SW 1271 (cell line): ENCODE measurements around the gene SH2B3.

Source experiments
- DNase-seq, 2 experiments: peaks; one replicate each; lab custom pipeline; 2025; lab: John Stamatoyannopoulos, UW

Gene SH2B3

DNA sequence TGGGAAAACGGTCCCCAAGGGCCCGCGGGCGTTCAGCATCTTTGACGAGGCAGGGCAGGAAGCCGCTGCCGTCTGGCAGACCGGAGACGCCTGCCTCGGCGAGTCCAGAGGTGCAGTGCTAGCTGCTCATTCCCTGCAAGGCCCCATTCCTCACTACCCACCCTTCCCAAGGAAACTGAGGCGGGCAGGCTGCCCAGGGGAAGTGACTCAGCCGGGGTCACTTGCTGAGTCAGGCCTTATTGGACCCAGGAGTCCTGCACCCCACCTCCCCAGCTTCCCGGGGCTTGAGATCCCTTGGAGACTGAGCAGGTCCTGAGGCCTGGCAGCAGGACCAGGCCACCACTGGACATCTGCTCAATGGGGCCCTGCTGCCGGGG, 3.7 kb downstream of the SH2B3 start:
- DNase-seq = peak in 1 of 2 experiments; percentile 71

DNA sequence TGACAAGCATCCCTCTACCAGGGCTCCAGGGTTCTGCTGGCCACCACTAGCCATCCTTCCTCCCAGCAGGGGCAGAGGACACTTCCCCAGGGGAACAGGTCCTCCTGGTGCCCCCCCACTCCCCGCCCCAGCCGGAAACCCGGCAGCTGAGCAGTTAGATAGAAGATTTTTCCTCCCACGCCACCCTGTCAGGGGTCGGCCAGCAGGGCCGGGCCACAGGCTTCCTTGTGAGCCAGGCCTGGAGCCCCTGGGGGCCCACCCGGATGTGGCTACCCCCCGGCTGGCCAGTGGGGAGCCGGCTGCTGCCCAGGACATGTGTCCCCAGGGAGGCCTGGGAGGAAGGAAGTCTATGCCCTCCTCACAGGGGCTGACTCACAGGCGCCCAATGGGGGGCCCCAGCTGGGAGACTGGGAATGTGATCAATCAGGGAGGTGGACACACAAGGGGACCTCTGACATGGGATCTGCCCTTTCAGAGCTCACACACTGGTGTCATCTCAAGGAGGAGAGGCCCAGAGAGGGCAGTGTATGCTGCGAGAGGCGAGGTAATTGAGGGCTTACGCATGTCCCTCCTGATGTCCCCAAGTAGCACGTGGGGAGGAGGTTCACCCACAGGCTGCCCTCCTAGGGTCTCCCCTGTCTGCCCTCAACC, 4.2 kb downstream of the SH2B3 start:
- DNase-seq = peak; percentile 74 to 86

DNA sequence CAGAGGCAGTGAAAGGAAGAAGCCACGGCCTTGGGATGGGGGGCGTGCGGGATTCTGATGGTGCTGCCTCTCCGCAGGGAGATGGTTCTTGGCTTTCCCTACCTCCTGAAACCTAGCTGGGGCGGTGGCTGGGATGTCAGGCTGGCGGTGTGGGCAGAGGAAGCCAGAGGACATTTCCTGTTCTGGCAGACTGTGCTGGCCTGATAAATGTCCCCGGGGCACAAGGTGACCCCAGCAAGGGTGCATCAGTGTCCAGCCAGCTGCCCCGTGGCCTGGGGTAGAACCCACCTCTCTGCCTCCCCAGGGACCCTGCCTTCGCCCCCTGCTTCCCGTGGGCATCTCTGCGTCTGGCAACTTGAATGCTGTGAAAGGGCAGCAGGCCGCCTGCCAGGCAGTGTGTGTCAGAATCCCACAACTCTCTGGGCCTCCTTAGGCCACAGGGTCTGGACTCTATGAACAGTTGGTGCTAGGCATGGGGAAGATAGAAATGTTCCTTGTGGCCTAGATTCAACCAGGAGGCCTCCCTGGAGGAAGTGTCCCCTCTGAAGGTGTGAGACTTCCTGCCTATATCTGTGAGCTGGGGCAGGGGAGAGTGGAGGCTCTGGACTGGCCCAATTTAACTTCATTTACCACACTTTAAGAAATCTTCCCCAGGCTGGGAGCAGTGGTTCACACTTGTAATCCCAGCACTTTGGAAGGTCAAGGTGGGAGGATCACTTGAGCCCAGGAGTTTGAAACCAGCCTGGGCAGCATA, 4.9 kb downstream of the SH2B3 start:
- DNase-seq = peak in 1 of 2 experiments; percentile 62

DNA sequence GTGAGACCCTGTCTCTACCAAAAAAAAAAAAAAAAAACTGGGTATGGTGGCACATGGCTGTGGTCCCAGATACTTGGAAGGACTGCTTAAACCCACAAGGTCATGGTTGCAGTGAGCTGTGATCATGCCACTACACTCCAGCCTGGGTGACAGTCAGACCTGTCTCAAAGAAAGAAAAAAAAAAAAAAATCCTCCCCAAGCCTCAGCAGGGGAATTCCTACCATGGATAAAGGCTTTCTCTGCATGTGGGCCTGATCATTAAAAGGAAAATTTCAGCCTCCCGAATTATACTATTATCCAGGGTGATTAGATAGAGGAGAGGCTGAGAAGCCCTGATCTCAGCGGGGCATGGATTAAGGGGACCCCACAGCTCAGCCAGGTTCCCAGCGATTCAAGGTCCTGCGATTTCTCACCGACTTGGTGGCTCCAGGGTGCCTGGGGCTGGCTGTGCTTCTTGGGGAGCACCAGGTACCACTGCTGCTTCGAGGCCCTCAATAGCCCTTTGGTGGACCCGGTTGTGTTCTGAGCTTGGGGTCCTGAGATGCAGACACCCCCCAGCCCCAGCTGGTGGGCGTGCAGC, 5.6 kb downstream of the SH2B3 start:
- DNase-seq = no peak

DNA sequence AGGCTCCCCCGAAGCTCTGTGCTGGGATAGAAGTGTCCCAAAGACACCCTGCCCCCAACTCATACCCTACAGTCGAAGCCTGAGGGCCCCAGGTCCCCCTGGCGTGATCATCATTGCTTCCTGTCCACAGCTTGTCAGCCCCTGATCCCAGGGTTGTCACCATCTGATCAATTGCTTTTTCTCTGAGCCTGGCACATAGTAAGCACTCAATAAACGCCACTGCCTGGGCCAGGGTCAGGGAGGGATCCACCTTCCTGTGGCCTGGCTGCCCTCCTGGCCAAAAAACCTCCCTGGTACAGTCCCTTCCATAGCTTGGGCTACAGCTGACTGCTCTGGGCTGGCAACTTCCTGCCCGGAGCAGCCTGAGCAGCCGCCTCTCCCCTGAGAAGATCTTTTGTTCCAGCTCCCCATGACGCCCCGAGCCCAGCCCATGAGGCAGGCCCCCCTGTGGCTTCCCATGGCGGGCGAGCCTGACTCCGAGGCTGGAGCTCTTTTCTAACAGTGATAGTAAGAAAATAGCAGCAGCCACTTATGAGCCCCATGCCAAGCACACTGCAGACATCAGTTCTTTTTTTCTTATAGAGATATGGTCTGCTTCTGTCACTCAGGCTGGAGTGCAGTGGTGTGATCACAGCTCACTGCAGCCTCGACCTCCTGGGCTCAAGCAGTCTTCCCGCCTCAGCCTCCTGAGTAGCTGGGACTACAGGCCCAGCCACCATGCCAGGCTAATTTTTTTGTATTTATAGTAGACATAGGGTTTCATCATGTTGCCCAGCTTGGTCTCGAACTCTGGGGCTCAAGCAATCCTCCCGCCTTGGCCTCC, 6.5 kb downstream of the SH2B3 start:
- no peak for DNase-seq

DNA sequence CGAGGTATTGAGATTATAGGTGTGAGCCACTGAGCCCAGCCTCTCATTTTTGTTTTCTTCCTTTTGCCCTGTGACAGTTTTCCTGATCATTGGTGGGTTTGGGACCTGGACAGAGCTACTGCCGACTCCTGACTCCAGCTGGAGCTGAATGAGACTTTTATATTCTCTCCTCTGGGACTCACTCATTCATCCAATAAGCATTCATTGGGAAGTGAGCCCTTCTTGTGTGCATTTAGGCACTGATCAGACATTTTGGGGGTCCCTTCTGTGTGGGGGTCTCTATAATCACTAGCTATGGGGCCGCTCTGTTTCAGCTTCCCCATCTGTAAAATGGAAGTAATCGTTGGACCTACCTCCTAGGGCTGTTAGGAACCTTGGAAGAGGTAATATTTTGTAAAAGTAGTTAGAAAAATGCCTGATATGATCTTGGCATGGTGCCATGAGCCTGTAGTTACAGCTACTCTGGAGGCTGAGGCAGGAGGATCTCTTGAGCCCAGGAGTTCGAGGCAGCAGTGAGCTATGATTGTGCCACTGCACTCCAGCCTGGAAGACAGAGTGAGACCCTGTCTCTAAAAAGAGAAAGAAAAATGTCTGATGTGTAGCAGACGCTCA, 7.2 kb downstream of the SH2B3 start:
- DNase-seq = no peak

DNA sequence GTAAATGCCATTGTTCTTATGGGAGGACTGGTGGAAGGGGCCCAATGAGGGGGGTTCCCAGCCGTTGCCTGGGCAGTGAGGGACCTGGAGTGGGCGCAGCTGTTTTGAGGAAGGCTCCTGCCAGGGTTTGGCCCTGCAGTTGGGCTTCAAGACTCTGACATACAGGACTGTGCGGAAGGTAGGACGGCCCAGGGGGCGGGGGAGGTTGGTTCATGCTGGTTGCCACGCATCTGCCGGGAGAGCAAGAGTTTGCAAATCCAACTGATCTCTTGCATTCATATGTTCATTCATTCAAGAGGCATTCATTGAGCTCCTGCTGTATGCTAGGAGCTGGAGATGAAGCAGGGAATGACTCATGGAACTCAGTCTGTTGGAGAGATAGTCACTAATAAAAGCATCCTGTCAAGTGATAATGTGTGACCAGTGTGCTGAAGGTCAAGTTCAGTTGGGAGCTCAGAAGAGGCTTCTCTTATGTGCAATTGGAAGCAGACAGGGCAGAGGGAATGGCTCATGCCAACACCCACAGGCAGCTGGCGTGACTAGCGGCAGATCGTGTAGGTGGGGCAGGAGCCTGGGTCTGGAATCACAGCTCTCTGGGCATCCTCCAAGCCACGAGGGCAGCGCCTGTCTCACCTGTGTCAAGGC, 7.8 kb downstream of the SH2B3 start:
- peak in 1 of 2 experiments; percentile 52 for DNase-seq

DNA sequence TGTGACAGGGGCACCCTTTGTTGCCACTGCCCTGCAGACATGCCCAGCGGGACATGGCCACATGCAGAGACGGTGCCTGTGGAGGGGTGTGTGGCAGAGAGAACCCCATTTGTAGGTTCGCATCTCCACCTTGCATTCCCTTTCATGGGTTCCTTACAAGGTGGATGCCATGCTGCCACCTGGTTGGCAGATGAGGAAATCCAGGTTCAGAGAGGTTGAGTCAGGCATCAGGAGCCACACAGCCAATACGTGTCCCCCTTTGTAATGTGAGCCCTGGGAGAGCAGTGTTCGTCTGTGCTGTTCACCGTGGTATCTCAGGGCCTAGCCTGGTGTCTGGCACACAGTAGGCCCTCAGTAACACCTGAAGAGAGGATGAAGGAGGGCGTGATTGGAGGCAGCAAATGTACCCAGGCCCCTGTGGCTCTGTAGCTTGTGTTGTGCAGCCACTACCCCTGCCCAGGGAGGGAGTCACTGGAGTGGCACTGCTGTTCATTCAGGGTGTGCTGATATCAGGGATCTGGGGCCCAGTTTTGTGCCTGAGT, 9.1 kb downstream of the SH2B3 start:
- no peak for DNase-seq

DNA sequence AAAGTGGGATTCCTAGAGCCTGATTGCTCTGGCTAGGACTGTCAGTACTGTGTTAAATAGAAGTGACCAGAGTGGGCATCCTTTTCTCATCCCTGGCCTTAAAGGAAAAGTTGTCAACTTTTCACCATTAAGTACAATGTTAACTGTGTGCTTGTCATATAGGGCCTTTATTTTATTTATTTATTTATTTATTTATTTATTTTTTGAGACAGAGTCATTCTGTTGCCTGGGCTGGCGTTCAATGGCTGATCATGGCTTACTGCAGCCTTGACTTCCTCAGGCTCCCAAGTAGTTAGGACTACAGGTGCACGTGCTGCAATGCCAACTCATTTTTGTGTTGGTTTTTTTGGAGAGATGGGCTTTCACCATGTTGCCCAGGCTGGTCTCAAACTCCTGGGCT, 11.6 kb downstream of the SH2B3 start:
- DNase-seq = no peak

DNA sequence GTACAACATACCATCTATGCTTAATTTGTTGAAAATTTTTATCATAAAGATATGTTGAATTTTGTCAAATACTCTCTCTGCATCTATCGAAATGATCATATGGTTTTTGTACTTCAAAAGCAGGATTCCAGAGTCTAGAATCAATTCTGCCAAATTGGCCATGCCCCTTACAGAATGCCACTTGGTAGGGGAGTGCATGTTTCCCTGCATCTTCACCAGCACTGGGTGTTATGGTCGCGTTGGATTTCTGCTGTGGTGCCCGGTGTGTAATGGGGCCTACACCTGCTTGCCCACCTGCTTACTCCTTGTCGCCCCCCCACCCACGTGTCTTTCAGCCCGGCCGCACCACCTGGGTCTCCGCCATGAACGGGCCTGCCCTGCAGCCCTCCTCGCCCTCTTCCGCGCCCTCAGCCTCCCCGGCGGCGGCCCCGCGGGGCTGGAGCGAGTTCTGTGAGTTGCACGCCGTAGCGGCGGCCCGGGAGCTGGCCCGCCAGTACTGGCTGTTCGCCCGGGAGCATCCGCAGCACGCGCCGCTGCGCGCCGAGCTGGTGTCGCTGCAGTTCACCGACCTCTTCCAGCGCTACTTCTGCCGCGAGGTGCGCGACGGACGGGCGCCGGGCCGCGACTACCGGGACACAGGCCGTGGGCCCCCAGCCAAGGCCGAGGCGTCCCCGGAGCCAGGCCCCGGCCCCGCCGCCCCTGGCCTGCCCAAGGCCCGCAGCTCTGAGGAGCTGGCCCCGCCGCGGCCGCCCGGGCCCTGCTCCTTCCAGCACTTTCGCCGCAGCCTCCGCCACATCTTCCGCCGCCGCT, 12.3 kb downstream of the SH2B3 start:
- DNase-seq = no peak

DNA sequence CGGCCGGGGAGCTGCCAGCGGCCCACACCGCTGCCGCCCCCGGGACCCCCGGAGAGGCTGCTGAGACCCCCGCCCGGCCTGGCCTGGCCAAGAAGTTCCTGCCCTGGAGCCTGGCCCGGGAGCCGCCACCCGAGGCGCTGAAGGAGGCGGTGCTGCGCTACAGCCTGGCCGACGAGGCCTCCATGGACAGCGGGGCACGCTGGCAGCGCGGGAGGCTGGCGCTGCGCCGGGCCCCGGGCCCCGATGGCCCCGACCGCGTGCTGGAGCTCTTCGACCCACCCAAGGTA, 12.8 kb downstream of the SH2B3 start:
- no peak for DNase-seq

DNA sequence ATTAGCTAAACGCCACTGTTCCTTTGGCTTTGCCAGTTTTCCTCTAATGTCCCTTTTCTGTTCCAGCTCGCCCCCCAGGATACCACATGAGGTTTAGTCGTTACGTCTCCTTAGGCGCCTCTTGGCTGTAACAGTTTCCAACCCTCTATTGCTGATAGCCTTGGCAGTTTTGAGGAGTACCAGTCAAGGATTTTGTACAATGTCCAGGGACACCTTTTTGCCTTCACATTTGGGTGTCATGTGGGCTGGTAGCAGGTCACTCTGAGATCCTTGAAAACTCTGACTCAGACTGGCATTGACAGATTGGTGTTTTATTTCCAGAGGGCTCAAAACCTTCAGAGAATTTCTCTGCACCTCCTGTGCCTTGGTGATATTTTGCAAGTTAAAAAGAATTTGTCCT, 14.1 kb downstream of the SH2B3 start:
- DNase-seq = no peak

DNA sequence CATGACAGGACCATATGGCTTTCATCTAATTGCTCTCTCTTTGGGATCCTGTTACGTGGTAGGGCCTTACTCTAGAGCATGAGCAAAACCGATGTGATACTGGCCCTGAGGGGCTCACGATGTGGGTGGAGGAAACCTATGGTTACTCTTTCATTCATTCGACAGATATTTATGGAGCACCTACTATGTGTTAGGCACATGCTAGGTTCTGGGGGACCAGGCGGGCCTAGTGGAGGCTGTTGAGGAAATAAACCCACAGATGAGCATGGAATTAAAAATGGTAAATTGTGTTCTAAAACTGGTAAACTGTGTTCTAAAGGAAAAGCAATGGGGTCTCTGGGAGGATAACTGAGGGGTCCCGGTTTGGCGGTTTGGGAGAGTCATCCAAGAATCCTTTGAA, 14.8 kb downstream of the SH2B3 start:
- no peak for DNase-seq

DNA sequence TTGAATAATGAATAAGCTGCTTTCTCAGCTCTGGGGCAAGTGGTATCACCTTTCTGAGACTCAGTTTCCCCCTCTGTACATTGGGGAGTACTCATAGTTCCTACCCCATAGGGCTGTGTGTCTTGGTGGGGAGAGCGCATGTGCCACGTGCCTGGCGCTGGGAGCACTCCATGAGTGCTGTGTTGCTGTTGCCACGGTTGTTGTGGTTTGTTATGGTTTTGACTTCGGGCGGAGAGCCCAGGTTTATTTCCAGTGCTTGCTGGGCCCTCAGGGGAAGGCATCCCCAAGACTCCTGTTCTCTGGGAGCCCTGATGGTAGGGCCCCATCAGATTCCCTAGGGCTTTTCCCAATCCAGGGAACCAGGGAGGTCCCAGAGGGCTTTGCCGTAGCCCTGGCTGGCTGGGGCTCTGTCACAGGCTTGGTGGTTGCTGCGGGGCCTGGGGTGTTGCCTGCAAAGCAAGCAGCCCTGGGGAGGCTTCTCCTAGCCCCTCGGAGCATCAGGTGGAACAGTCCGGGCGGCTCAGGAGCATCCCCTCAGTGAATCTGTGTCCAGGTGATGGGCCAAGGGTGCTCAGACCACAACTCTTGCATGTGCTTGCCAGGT, 18.6 kb downstream of the SH2B3 start:
- no peak for DNase-seq

DNA sequence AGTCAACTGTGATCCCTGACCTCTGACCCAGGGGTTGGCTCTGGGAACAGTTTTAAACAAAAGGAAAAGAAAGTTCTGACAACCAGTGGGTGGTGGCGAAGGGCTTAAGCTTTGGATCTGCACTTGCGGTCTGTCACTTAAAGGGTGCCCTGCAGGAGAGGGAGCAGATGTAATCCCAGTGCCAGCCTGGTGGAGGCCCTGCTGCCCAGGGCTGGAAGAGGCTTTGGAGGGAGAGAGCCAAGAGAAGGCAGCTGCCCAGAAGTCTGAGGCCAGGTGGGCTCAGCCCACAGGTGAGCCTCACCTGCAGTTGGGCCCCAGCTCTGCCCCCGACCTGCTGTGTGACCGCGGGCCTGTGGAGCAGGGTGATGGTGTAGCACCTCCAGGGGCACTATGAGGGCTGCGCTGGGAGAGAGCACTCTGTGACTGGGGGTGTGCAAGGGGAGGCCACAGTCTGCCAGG, 19.1 kb downstream of the SH2B3 start:
- DNase-seq = no peak

DNA sequence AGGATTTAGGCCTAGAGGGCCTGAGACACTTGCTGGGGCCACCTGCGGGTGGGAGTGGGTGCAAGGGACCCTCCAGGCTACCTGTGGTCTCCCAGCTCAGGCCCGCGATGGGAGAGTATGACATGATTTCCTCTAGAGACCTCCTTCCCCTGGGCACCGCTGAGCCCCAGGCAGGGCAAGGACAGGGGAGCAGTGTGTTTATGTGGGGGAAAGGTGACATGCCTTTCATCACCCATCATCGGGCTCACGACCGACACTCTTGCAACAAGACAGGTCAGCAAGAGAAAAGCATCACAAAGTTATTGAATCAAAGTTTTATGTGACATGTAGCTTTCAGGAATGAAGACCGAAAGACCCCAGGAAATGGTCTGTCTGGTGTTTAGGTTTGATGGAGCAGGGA, 19.9 kb downstream of the SH2B3 start:
- DNase-seq = peak in 1 of 2 experiments; percentile 29

DNA sequence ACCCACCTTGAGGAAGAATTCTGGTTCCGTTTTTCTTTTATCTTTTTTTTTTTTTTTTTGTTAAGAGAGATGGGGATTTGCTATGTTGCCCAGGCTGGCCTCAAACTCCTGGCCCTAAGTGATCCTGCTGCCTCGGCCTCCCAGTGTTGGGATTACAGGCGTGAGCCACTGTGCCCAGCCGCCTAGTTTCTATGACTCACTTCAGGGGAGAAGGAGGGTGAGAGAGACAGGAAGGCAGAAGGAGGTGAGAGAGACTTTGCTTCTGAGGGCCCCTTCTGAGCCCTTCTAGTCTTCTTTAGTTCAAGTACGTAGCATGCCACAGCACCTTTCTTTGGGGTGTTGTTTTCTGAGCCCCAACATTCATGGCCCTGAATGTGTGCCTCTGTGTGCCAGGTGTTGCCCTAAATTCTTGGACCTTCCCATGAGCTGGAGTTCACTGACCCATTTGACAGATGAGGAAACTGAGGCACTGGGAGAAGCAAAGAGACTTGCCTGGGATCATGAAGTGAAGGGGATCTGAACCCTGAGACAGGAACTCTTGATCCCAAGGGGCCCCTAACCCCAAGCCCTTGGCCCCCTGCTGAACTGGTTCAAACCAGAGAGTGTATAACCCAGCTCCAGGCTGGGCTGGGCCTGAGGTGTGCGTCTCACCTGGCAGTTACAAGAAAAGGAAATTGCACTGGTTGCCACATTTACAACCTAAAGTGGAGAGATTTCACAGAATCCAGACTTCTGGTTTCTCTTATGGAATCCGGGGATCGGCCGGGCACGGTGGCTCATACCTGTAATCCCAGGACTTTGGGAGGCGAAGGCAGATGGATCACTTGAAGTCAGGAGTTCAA, 20.8 kb downstream of the SH2B3 start:
- peak in 1 of 2 experiments; percentile 47 for DNase-seq

DNA sequence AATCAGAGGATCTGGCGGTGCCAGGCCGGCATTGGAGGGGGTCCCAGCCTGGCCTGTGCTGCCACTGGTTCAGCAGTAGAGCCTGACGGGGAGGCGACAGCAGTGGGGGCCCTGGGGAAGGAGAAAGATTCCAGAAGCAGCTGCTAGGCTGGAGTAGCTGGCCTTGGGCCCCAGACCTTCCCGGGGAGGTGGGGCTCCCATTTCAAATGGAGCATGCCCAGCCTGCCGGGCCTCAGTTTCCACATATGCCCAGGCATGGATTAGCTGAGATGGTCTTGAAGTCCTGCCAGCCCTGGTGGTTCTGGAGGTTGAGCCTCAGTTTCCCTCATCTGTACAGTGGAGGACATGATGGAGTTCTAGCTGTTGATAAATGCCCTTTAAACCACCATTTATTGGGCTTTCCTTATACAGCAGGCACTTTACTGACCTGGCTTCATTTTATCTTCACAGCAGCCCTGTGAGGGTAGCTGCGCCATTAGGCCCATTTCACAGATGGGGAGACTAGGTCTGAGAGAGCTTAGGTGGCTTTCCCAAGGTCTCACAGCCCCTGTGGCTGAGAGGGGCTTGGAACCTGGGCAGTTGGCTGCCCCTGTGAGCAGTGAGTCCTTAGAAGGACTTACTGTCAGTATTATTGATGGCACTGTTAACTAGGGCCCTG, 21.8 kb downstream of the SH2B3 start:
- no peak for DNase-seq
